ENCODE data around the gene FCN1.

DNA sequence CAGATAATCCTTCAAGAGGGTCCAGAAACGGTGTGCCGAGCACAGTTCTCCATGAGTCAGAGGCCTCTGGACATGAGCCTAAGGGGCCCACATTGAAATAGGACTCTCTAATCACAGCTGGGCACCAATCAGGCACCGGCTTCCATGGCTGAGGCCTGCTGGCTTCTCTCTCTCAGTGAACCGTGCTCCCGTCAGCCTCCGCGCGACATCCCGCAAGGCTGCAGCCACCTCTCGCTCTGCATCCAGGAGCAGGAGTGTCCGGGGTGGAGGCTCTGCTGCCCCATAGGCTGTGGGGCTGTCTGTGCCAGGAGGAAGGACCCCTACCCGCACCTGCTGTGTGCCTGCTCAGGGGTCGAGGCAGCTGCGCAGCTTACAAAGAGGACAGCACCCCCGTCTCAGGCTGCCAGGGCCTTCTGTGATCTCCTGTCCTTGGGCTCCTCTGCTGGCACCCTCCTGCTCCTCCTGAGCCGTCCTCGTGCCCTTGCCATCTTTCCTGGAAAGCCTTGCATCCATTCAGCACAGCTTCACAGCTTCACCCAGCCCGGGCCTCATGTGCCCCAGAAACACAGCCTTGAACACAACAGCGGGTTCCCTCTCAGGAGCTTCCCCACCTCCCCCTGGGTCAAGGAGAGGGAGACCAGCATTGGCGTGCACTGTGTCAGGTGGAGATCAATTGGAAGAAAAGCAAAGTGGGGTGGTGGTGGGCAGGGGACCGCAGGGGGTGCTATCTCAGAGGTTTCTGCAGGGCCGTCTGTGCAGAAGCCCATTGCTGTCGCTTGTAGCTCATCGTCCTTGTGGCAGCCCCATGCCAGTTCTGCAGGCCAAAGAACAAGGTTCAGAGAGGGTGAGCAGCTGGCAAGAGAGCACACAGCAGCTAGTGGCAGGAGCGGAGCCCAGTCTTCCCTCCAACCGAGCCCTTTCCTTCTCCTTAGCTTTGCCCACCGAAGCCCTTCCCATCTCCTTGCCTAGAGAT lies 22.8 kb upstream of the FCN1 start:
- TF ChIP-seq CTCF (IDR thresholded peaks at IDR 0.05) (no peak), POLR2AphosphoS5 (IDR thresholded peaks at IDR 0.05) (no peak), POLR2A (IDR thresholded peaks at IDR 0.05) (no peak), EP300 (IDR thresholded peaks at IDR 0.05) (no peak)
